A172 (cell line): Measurements from ENCODE around the gene TSSC4. TPM values are rescaled to one million over a fixed set of nuclear protein-coding genes. Genes with fewer than 3 reads are reported as not detected.

ENCODE experiments used
- DNase-seq: peaks from one replicate; pipeline ENCODE4 v3.0.0-alpha.2; 2015; ENCODE audit warnings: low spot score
- total RNA-seq: library from RNA; depleted of rRNA; stranded (reverse); fragments of >200 nt; shearing (Covaris generic); gene quantifications from 2 replicates; pipeline ENCODE4 v1.2.3, GENCODE V29; 2014

TSSC4 gene
- total RNA-seq, 1 experiment from 2014 or later = 69.7 TPM

- DNase-seq = no peak
Observed at GRCh38 chr11:2433106-2433925, 32.8 kb downstream of the TSSC4 start.

GRCh38 chr11:2434008-2434407 lies 33.5 kb downstream of the TSSC4 start:
- DNase-seq = no peak

- no peak for DNase-seq
Observed at GRCh38 chr11:2434506-2435255, 34.1 kb downstream of the TSSC4 start.

- no peak for DNase-seq
Observed at GRCh38 chr11:2435288-2436012, 34.9 kb downstream of the TSSC4 start.

- no peak for DNase-seq
Observed at GRCh38 chr11:2436013-2436520, 35.5 kb downstream of the TSSC4 start.

- no peak for DNase-seq
Observed at GRCh38 chr11:2436521-2437031, 36.0 kb downstream of the TSSC4 start.

GRCh38 chr11:2437516-2437915 lies 37.0 kb downstream of the TSSC4 start:
- DNase-seq = no peak

- no peak for DNase-seq
Observed at GRCh38 chr11:2439820-2440219, 39.3 kb downstream of the TSSC4 start.

GRCh38 chr11:2440646-2441045 lies 40.1 kb downstream of the TSSC4 start:
- no peak for DNase-seq

- no peak for DNase-seq
Observed at GRCh38 chr11:2441171-2441570, 40.6 kb downstream of the TSSC4 start.

GRCh38 chr11:2442589-2442988 lies 42.0 kb downstream of the TSSC4 start:
- DNase-seq = no peak

GRCh38 chr11:2443406-2443805 lies 42.9 kb downstream of the TSSC4 start:
- DNase-seq = no peak

- DNase-seq = no peak
Observed at GRCh38 chr11:2443881-2444820, 43.6 kb downstream of the TSSC4 start, which contains the start of gene TRPM5. Gene TRPM5, minus strand, starts transcription at chr11:2444514. Its CDS starts 21,478 bp downstream, at chr11:2423036.

GRCh38 chr11:2444821-2445745 lies 44.5 kb downstream of the TSSC4 start, which contains the start of gene KCNQ1:
Gene KCNQ1, plus strand, starts transcription at chr11:2445008. Its CDS starts 91 bp downstream, at chr11:2445099.
- DNase-seq = no peak

- DNase-seq = no peak
Observed at GRCh38 chr11:2445746-2446551, 45.4 kb downstream of the TSSC4 start.

- DNase-seq = no peak
Observed at GRCh38 chr11:2446590-2447252, 46.2 kb downstream of the TSSC4 start.

GRCh38 chr11:2447253-2447950 lies 46.9 kb downstream of the TSSC4 start:
- DNase-seq = no peak
